Measurements from ENCODE around the gene PAQR3. TPM values are rescaled to one million over a fixed set of nuclear protein-coding genes. Genes with fewer than 3 reads are reported as not detected.

PAQR3 gene
- total RNA-seq, 1 donor from 2014 or later, result 9.2 TPM

Other genes starting within 250 kb of the PAQR3 start
- 42.4 TPM for gene BMP2K, start 163.1 kb downstream of the PAQR3 start, total RNA-seq